Glutamatergic neuron (in vitro differentiated cells): Measurements from ENCODE around the gene NUP62. TPM values are rescaled to one million over a fixed set of nuclear protein-coding genes. Genes with fewer than 3 reads are reported as not detected.
A peak's percentile ranks its signal among the peaks of the same experiment; 100 is the strongest.

Experiments used
- DNase-seq: peaks from one replicate; pipeline ENCODE4 v3.0.0; 2022
- H3K27ac Mint-ChIP-seq: one replicate; pipeline ENCODE4 v1.8.0; 2020; ENCODE audit warnings: mild to moderate bottlenecking, mixed read lengths, inconsistent platforms; ENCODE audit not compliant: unreplicated experiment
- H3K27me3 Mint-ChIP-seq: one replicate; pipeline ENCODE4 v1.8.0; 2020; ENCODE audit warnings: mild to moderate bottlenecking, moderate library complexity, mixed read lengths, inconsistent platforms; ENCODE audit not compliant: unreplicated experiment
- H3K36me3 Mint-ChIP-seq: one replicate; pipeline ENCODE4 v1.8.0; 2020; ENCODE audit warnings: mild to moderate bottlenecking, mixed read lengths, inconsistent platforms; ENCODE audit not compliant: unreplicated experiment
- H3K4me1 Mint-ChIP-seq: one replicate; pipeline ENCODE4 v1.8.0; 2020; ENCODE audit warnings: mild to moderate bottlenecking, low read depth, mixed read lengths, inconsistent platforms; ENCODE audit not compliant: unreplicated experiment
- H3K4me3 Mint-ChIP-seq: one replicate; pipeline ENCODE4 v1.8.0; 2020; ENCODE audit warnings: mild to moderate bottlenecking, mixed read lengths, inconsistent platforms; ENCODE audit not compliant: unreplicated experiment
- H3K9me3 Mint-ChIP-seq: one replicate; pipeline ENCODE4 v1.8.0; 2020; ENCODE audit warnings: mild to moderate bottlenecking, moderate library complexity, mixed read lengths, inconsistent platforms; ENCODE audit not compliant: unreplicated experiment
- CTCF ChIP-seq: fragments of 200-600 bp; sonication (generic); IDR thresholded peaks from one replicate; pipeline ENCODE4 v1.5.0; 2021; ENCODE audit not compliant: partially characterized antibody, unreplicated experiment
- total RNA-seq: library from RNA; stranded (reverse); fragmentation: NEBNext Ultra II Directional; extraction: Animal tissue kit (Norgen Biotek cat#: 25700); gene quantifications from one replicate; pipeline ENCODE4 v1.2.1, GENCODE V29; 2021; ENCODE audit not compliant: unreplicated experiment

Gene NUP62
- total RNA-seq, 1 donor from 2014 or later, result 65.4 TPM

GRCh38 chr19:49874503-49875157, 54.7 kb downstream of the NUP62 start:
- Mint-ChIP-seq H3K9me3 (peaks cover 17% of the 10 kb centered on the region), H3K27ac (peak overlapping the region; percentile 66), H3K27me3 (peaks cover 21% of the 10 kb centered on the region), H3K36me3 (no peaks in the 10 kb centered on the region), H3K4me3 (peak overlapping the region; percentile 55), H3K4me1 (peaks cover 17% of the 10 kb centered on the region)
- no peak for DNase-seq
- TF ChIP-seq CTCF, result no peak

GRCh38 chr19:49873834-49874233, 55.5 kb downstream of the NUP62 start:
- H3K9me3 Mint-ChIP-seq, result peaks cover 15% of the 10 kb centered on the region
- DNase-seq, result no peak
- H3K4me3 Mint-ChIP-seq, result peak overlapping the region; percentile 55
- no peak for TF ChIP-seq CTCF
- peaks cover 14% of the 10 kb centered on the region for H3K4me1 Mint-ChIP-seq
- no peak overlapping the region for H3K27ac Mint-ChIP-seq
- H3K36me3 Mint-ChIP-seq, result no peaks in the 10 kb centered on the region
- H3K27me3 Mint-ChIP-seq, result peaks cover 17% of the 10 kb centered on the region

- Mint-ChIP-seq H3K27ac (no peak overlapping the region), H3K27me3 (peaks cover 14% of the 10 kb centered on the region), H3K36me3 (no peaks in the 10 kb centered on the region), H3K4me1 (peaks cover 13% of the 10 kb centered on the region), H3K9me3 (peaks cover 12% of the 10 kb centered on the region), H3K4me3 (no peak overlapping the region)
- TF ChIP-seq CTCF, result no peak
- no peak for DNase-seq
Measured at GRCh38 chr19:49873129-49873521, 56.2 kb downstream of the NUP62 start.

GRCh38 chr19:49872245-49873128, 56.8 kb downstream of the NUP62 start:
- H3K27me3 Mint-ChIP-seq, result peaks cover 15% of the 10 kb centered on the region
- no peak for DNase-seq
- no peak for TF ChIP-seq CTCF
- no peak overlapping the region for H3K4me3 Mint-ChIP-seq
- peak overlapping the region; percentile 85 for H3K27ac Mint-ChIP-seq
- peaks cover 13% of the 10 kb centered on the region for H3K4me1 Mint-ChIP-seq
- no peaks in the 10 kb centered on the region for H3K36me3 Mint-ChIP-seq
- peaks cover 12% of the 10 kb centered on the region for H3K9me3 Mint-ChIP-seq
